H1 (cell line): ENCODE results near the gene AGBL1. TPM values are rescaled to one million over a fixed set of nuclear protein-coding genes. Genes with fewer than 3 reads are reported as not detected.

Experiments used
- CTCF ChIA-PET: fragments of 300-600 bp; sonication (Branson Sonifier 250); formaldehyde crosslinking; loops from one replicate; lab custom pipeline; 2021; ENCODE audit not compliant: partially characterized antibody; lab: Charles Lee
- POLR2A ChIA-PET: fragments of 300-600 bp; sonication (Branson Sonifier 250); formaldehyde crosslinking; loops from one replicate; lab custom pipeline; 2021; ENCODE audit warnings: inconsistent platforms; ENCODE audit not compliant: partially characterized antibody; lab: Charles Lee
- DNase-seq, 2 experiments: peaks; one replicate each; pipeline versions ENCODE4 v3.0.0 to v3.0.0-alpha.2; 2010 to 2022; ENCODE audit warnings: low spot score in 2 of 2, low read depth in 1 of 2, mixed read lengths in 1 of 2
- FAIRE-seq: peaks from 2 replicates; lab custom pipeline; 2011; peaks lifted over from hg19 to GRCh38; lab: Jason Lieb, UNC
- H2AFZ ChIP-seq: 2 replicates; pipeline ENCODE4 v1.8.1; 2012; ENCODE audit warnings: low read length, inconsistent platforms
- H2AK5ac ChIP-seq: 2 replicates; pipeline ENCODE4 v1.6.1; 2013; ENCODE audit warnings: low read depth, low read length
- H2BK120ac ChIP-seq: replicated peaks from 2 replicates; pipeline ENCODE3; 2013; ENCODE audit warnings: low read depth, low read length, inconsistent platforms
- H2BK12ac ChIP-seq: 2 replicates; pipeline ENCODE4 v1.6.1; 2013; ENCODE audit warnings: low read depth, low read length
- H2BK15ac ChIP-seq: 2 replicates; pipeline ENCODE4 v1.6.1; 2013; ENCODE audit warnings: low read length
- H2BK20ac ChIP-seq: 2 replicates; pipeline ENCODE4 v1.6.1; 2013; ENCODE audit warnings: low read length
- H2BK5ac ChIP-seq: 2 replicates; pipeline ENCODE4 v1.6.1; 2013; ENCODE audit warnings: low read depth, low read length
- H3K14ac ChIP-seq: 2 replicates; pipeline ENCODE4 v1.6.1; 2013; ENCODE audit warnings: inconsistent platforms; ENCODE audit not compliant: insufficient read length
- H3K18ac ChIP-seq: 2 replicates; pipeline ENCODE4 v1.6.1; 2013; ENCODE audit warnings: low read length; ENCODE audit errors: extremely low read depth
- H3K23ac ChIP-seq: 2 replicates; pipeline ENCODE4 v1.6.1; 2013; ENCODE audit warnings: inconsistent platforms; ENCODE audit not compliant: insufficient read length
- H3K23me2 ChIP-seq: 2 replicates; pipeline ENCODE4 v1.6.1; 2013; ENCODE audit warnings: low read depth, low read length
- H3K27ac ChIP-seq: 2 replicates; pipeline ENCODE4 v1.6.1; 2011; ENCODE audit warnings: low read depth, low read length, inconsistent platforms
- H3K27me3 ChIP-seq, 4 experiments: replicated peaks in 1 of 4; 1 replicate in 1 of 4; 2 replicates in 3 of 4; pipeline versions ENCODE4 v1.6.1 to v1.8.1; 2011 to 2013; ENCODE audit warnings: low read length in 3 of 4, mild to moderate bottlenecking in 3 of 4, inconsistent platforms in 2 of 4, mixed read lengths in 2 of 4, moderate library complexity in 1 of 4; ENCODE audit not compliant: control insufficient read depth in 3 of 4, insufficient read depth in 3 of 4; ENCODE audit errors: extremely low read depth in 1 of 4
- H3K36me3 ChIP-seq, 4 experiments: 2 replicates each; pipeline versions ENCODE4 v1.6.1 to v1.8.1; 2011 to 2013; ENCODE audit warnings: mild to moderate bottlenecking in 4 of 4, low read length in 3 of 4, moderate library complexity in 2 of 4, control low read depth in 1 of 4, inconsistent platforms in 1 of 4; ENCODE audit not compliant: insufficient read depth in 4 of 4, control insufficient read depth in 2 of 4
- H3K4ac ChIP-seq: replicated peaks from 2 replicates; pipeline ENCODE3; 2013; ENCODE audit warnings: low read length, low read depth, mixed read lengths, inconsistent platforms; ENCODE audit not compliant: insufficient read length
- H3K4me1 ChIP-seq, 4 experiments: replicated peaks in 1 of 4; 1 replicate in 1 of 4; 2 replicates in 3 of 4; pipeline versions ENCODE4 v1.6.1 to v1.8.1; 2011 to 2013; ENCODE audit warnings: low read length in 3 of 4, inconsistent platforms in 2 of 4, mixed read lengths in 1 of 4; ENCODE audit not compliant: insufficient read depth in 4 of 4, control insufficient read depth in 3 of 4
- H3K4me2 ChIP-seq, 2 experiments: 2 replicates each; pipeline versions ENCODE4 v1.6.1 to v1.8.1; 2011 to 2013; ENCODE audit warnings: low read depth in 2 of 2, low read length in 2 of 2, control low read depth in 1 of 2, inconsistent platforms in 1 of 2, mild to moderate bottlenecking in 1 of 2; ENCODE audit not compliant: insufficient read depth in 1 of 2
- H3K4me3 ChIP-seq, 4 experiments: fragments of 200-600, 300-600 bp in 1 of 4; sonication (generic), shearing (Covaris generic), sonication (Bioruptor Twin) in 1 of 4; 2 replicates each; pipeline versions ENCODE4 v1.5.1 to v1.8.1; 2011 to 2016; ENCODE audit warnings: low read length in 4 of 4, low read depth in 3 of 4, control low read depth in 2 of 4, inconsistent platforms in 2 of 4, mild to moderate bottlenecking in 2 of 4, mixed read lengths in 1 of 4, moderate library complexity in 1 of 4; ENCODE audit not compliant: insufficient read depth in 2 of 4; ENCODE audit errors: extremely low read depth in 1 of 4
- H3K56ac ChIP-seq: replicated peaks from 2 replicates; pipeline ENCODE3; 2013; ENCODE audit warnings: low read depth, mild to moderate bottlenecking, mixed read lengths, low read length, inconsistent platforms; ENCODE audit not compliant: insufficient read length
- H3K79me1 ChIP-seq: 2 replicates; pipeline ENCODE4 v1.6.1; 2013; ENCODE audit warnings: low read depth, low read length, control low read depth
- H3K79me2 ChIP-seq, 2 experiments: 2 replicates each; pipeline versions ENCODE4 v1.6.1 to v1.8.1; 2012 to 2013; ENCODE audit warnings: low read length in 2 of 2, mild to moderate bottlenecking in 2 of 2, inconsistent platforms in 1 of 2; ENCODE audit not compliant: insufficient read depth in 2 of 2, control insufficient read depth in 1 of 2
- H3K9ac ChIP-seq, 4 experiments: replicated peaks in 1 of 4; 1 replicate in 1 of 4; 2 replicates in 3 of 4; pipeline versions ENCODE4 v1.6.1 to v1.8.1; 2011 to 2013; ENCODE audit warnings: low read depth in 3 of 4, low read length in 3 of 4, control low read depth in 2 of 4, mild to moderate bottlenecking in 2 of 4, moderate library complexity in 2 of 4, inconsistent platforms in 1 of 4; ENCODE audit errors: extremely low read depth in 1 of 4
- H3K9me3 ChIP-seq, 2 experiments: 2 replicates each; pipeline versions ENCODE4 v1.6.1 to v1.8.1; 2012 to 2013; ENCODE audit warnings: mild to moderate bottlenecking in 2 of 2, moderate library complexity in 2 of 2, control low read depth in 1 of 2, inconsistent platforms in 1 of 2, low read depth in 1 of 2, low read length in 1 of 2, mixed read lengths in 1 of 2; ENCODE audit not compliant: insufficient read depth in 2 of 2
- H4K20me1 ChIP-seq, 2 experiments: replicated peaks in 1 of 2; 2 replicates each; pipeline versions ENCODE3 to v1.8.1; 2011 to 2013; ENCODE audit warnings: inconsistent platforms in 2 of 2, low read length in 2 of 2, mild to moderate bottlenecking in 1 of 2; ENCODE audit not compliant: insufficient read depth in 2 of 2, control insufficient read depth in 1 of 2
- H4K5ac ChIP-seq: 2 replicates; pipeline ENCODE4 v1.6.1; 2013; ENCODE audit warnings: low read length, low read depth, mixed read lengths, inconsistent platforms; ENCODE audit not compliant: insufficient read length
- H4K8ac ChIP-seq: 2 replicates; pipeline ENCODE4 v1.8.0; 2013; ENCODE audit warnings: mild to moderate bottlenecking, moderate library complexity, low read length, inconsistent platforms; ENCODE audit not compliant: insufficient read depth; ENCODE audit errors: extremely low read depth
- H4K91ac ChIP-seq: replicated peaks from 2 replicates; pipeline ENCODE3; 2013; ENCODE audit warnings: low read length, mixed read lengths, inconsistent platforms; ENCODE audit not compliant: insufficient read length
- ASH2L ChIP-seq: fragments of 200-600, 300-600 bp; sonication (generic); IDR thresholded peaks from one replicate; pipeline ENCODE4 v1.7.1; 2017; ENCODE audit warnings: low read length
- BACH1 ChIP-seq: IDR thresholded peaks from 2 replicates; pipeline ENCODE4 v1.6.1; 2012; ENCODE audit warnings: low read length, improper control_type of control experiment
- BRCA1 ChIP-seq: IDR thresholded peaks from 2 replicates; pipeline ENCODE4 v1.6.1; 2012; ENCODE audit warnings: low read depth, low read length, improper control_type of control experiment
- CBX8 ChIP-seq: fragments of 300-800, 300-1000 bp; sonication (generic); IDR thresholded peaks from 2 replicates; pipeline ENCODE4 v1.7.1; 2016; ENCODE audit warnings: low read depth, low read length, borderline replicate concordance
- CHD1 ChIP-seq: IDR thresholded peaks from 2 replicates; pipeline ENCODE4 v1.6.1; 2012; ENCODE audit warnings: low read depth, low read length, improper control_type of control experiment
- FOSL1 ChIP-seq: IDR thresholded peaks from 2 replicates; pipeline ENCODE4 v1.6.1; 2011; ENCODE audit warnings: mild to moderate bottlenecking, low read depth, low read length, moderate library complexity; ENCODE audit not compliant: insufficient read depth
- POLR2AphosphoS5 ChIP-seq: IDR thresholded peaks from 2 replicates; pipeline ENCODE4 v1.6.1; 2011; ENCODE audit warnings: low read depth, low read length
- SAP30 ChIP-seq: fragments of 300-600 bp; sonication (generic); IDR thresholded peaks from 2 replicates; pipeline ENCODE4 v1.7.1; 2012; ENCODE audit warnings: low read length, moderate library complexity, mild to moderate bottlenecking, inconsistent platforms; ENCODE audit not compliant: insufficient read depth, insufficient replicate concordance
- SUZ12 ChIP-seq: fragments of 200-600 bp; sonication (generic); IDR thresholded peaks from 2 replicates; pipeline ENCODE4 v1.6.1; 2012; ENCODE audit warnings: mild to moderate bottlenecking, inconsistent platforms, low read length, moderate library complexity, mixed read lengths
- TCF12 ChIP-seq: IDR thresholded peaks from 2 replicates; pipeline ENCODE4 v1.6.1; 2011; ENCODE audit warnings: low read depth, mild to moderate bottlenecking, low read length
- TEAD4 ChIP-seq: IDR thresholded peaks from 2 replicates; pipeline ENCODE4 v1.6.1; 2012; ENCODE audit warnings: low read depth, low read length, inconsistent platforms, mixed read lengths
- YY1 ChIP-seq: IDR thresholded peaks from 2 replicates; pipeline ENCODE4 v1.6.1; 2011; ENCODE audit warnings: low read depth, mild to moderate bottlenecking, low read length
- WGBS, 2 experiments: shearing (Covaris generic) in 1 of 2; methylation state at CpG; one replicate each; pipeline versions ENCODE4 v1.1.6 to v1.1.7; 2013 to 2015; ENCODE audit warnings: low lambda C conversion rate in 2 of 2, mixed read lengths in 2 of 2, inconsistent platforms in 1 of 2, low coverage in 1 of 2, missing lambda C conversion rate in 1 of 2; ENCODE audit not compliant: insufficient replicate concordance in 2 of 2, insufficient coverage in 1 of 2, insufficient read length in 1 of 2; ENCODE audit errors: extremely low coverage in 1 of 2, missing lambda C conversion rate in 1 of 2; 5-methylcytosine and 5-hydroxymethylcytosine counted together
- polyA plus RNA-seq, 7 experiments: library from polyadenylated mRNA; depleted of rRNA in 3 of 7; stranded (reverse) in 5 of 7; unstranded in 2 of 7; fragments of >200 nt in 5 of 7; fragments of 200-250 nt in 2 of 7; gene quantifications; 1 replicate in 5 of 7; 2 replicates in 1 of 7; 4 replicates in 1 of 7; pipeline versions ENCODE4 v1.2.1 to v1.2.3, GENCODE V29; 2011 to 2013; ENCODE audit warnings: missing spikeins in 2 of 7, mixed read lengths in 2 of 7
- total RNA-seq: library from RNA; stranded (reverse); fragmentation: NEBNext Ultra II Directional; extraction: Animal tissue kit (Norgen Biotek cat#: 25700); gene quantifications from 2 replicates; pipeline ENCODE4 v1.2.1, GENCODE V29; 2021

The AGBL1 gene
- total and polyA plus RNA-seq, 2 of the 8 experiments (the other 6 are each of a cell fraction or from before 2014, with no cell fraction given): not detected

- Histone ChIP-seq H4K8ac (no peak overlapping the region), H3K23me2 (no peaks in the 10 kb centered on the region), H3K23ac (no peak overlapping the region), H4K20me1 (no peaks in the 10 kb centered on the region), H3K4me3 (no peak overlapping the region), H3K4me2 (no peak overlapping the region), H3K27ac (no peak overlapping the region), H2BK20ac (peak overlapping the region; percentile 32; the same call in 1 of the 2 replicates), H2BK15ac (no peak overlapping the region), H2AK5ac (no peak overlapping the region), H2AFZ (no peak overlapping the region), H3K18ac (no peak overlapping the region), H2BK12ac (no peak overlapping the region), H3K9ac (no peak overlapping the region; a peak in 1 of 7 replicates), H3K9me3 (no peaks in the 10 kb centered on the region), H3K14ac (no peak overlapping the region), H3K27me3 (no peaks in the 10 kb centered on the region), H4K5ac (no peak overlapping the region), H3K4me1 (no peaks in the 10 kb centered on the region), H3K36me3 (no peaks in the 10 kb centered on the region), H2BK120ac (no peak overlapping the region), H3K56ac (no peak overlapping the region), H3K79me1 (no peaks in the 10 kb centered on the region), H3K4ac (no peak overlapping the region)
- POLR2A ChIA-PET: no interaction called here
- FAIRE-seq (no peak), DNase-seq (no peak)
- WGBS, 2 experiments: 89% methylated on average over 2 of the region's 2 CpGs; no CpG with 5 or more reads in 1 of the 2 experiments
- CTCF ChIA-PET: interaction anchor here (1.3 to 1.5 kb wide), 3 partner anchors 13 to 24 kb away, joined by 3 to 6 read pairs (median 3); partner anchors contain the start of gene AGBL1
- TF ChIP-seq CBX8: no peak
- TF ChIP-seq FOSL1: no peak
- TF ChIP-seq SAP30: no peak
- TF ChIP-seq SUZ12: no peak
- no peak for TF ChIP-seq TEAD4
- TF ChIP-seq POLR2AphosphoS5: no peak
- TF ChIP-seq BACH1: no peak
- TF ChIP-seq BRCA1: no peak
- no peak for TF ChIP-seq ASH2L
- TF ChIP-seq TCF12: no peak
- no peak for TF ChIP-seq YY1
- no peak for TF ChIP-seq CHD1
- TF ChIP-seq, all 59 proteins: peak for 0
- Histone ChIP-seq H3K79me2 (no peaks in the 10 kb centered on the region), H4K91ac (no peak overlapping the region), H2BK5ac (no peak overlapping the region)
Measured at GRCh38 chr15:86103825-86104224, 24.2 kb downstream of the AGBL1 start.
